K562 (cell line): ENCODE results near the gene SSBP1. TPM values are rescaled to one million over a fixed set of nuclear protein-coding genes. Genes with fewer than 3 reads are reported as not detected.

Experiments used
- ATAC-seq: fragments of 200-7000 bp; cut with Tn5 transposase; 3 replicates; pipeline ENCODE4 v1.9.1; 2020; ENCODE audit warnings: moderate library complexity
- BruUV-seq: library from RNA; stranded (reverse); fragments of 400-500 nt; replicated peaks from 2 replicates; lab custom pipeline; 2021; lab: Mats Ljungman, UMichigan
- CTCF ChIA-PET: fragments of 300-600 bp; formaldehyde crosslinking; extraction: SDS; loops from one replicate; lab custom pipeline; 2021; ENCODE audit warnings: low intra/inter-chr PET ratio; lab: Yijun Ruan, JAX
- POLR2A ChIA-PET: fragments of 300-600, 350-650 bp; sonication (Branson Sonifier 250); formaldehyde crosslinking; extraction: SDS; loops from one replicate; lab custom pipeline; 2021; ENCODE audit warnings: antibody characterized with exemption, inconsistent platforms; lab: Yijun Ruan, JAX
- DNase-seq, 4 experiments: peaks; one replicate each; pipeline versions ENCODE4 v3.0.0 to v3.0.0-alpha.2; 2011 to 2018; ENCODE audit warnings: low spot score in 3 of 4, mixed read lengths in 3 of 4; ENCODE audit errors: extremely low read depth in 1 of 4
- FAIRE-seq: peaks from 2 replicates; lab custom pipeline; 2011; peaks lifted over from hg19 to GRCh38; lab: Jason Lieb, UNC
- H2AFZ ChIP-seq: 2 replicates; pipeline ENCODE4 v1.6.0; 2011; ENCODE audit warnings: low read depth, low read length, control low read depth, inconsistent platforms
- H3K27ac ChIP-seq: fragments of 200-600 bp; 3 replicates; pipeline ENCODE4 v1.8.0; 2011; ENCODE audit warnings: low read depth, mild to moderate bottlenecking, control low read depth, inconsistent platforms, low read length, moderate library complexity, mixed read lengths; ENCODE audit errors: extremely low read depth
- H3K27me3 ChIP-seq, 2 experiments: fragments of 300-600 bp in 1 of 2; 2 replicates in 1 of 2; 3 replicates in 1 of 2; pipeline versions ENCODE4 v1.6.0 to v1.8.0; 2011; ENCODE audit warnings: inconsistent platforms in 2 of 2, low read length in 2 of 2, mild to moderate bottlenecking in 1 of 2, mixed read lengths in 1 of 2, moderate library complexity in 1 of 2; ENCODE audit not compliant: control insufficient read depth in 2 of 2, insufficient read depth in 2 of 2
- H3K36me3 ChIP-seq: fragments of 300-600 bp; 3 replicates; pipeline ENCODE4 v1.8.0; 2011; ENCODE audit warnings: mild to moderate bottlenecking, low read length, inconsistent platforms; ENCODE audit not compliant: control insufficient read depth, insufficient read depth
- H3K4me1 ChIP-seq, 2 experiments: fragments of 200-600 bp in 1 of 2; replicated peaks in 1 of 2; 2 replicates in 1 of 2; 3 replicates in 1 of 2; pipeline versions ENCODE4 v1.5.1 to v1.8.0; 2011; ENCODE audit warnings: inconsistent platforms in 2 of 2, low read length in 2 of 2, mild to moderate bottlenecking in 1 of 2, mixed read lengths in 1 of 2, moderate library complexity in 1 of 2; ENCODE audit not compliant: control insufficient read depth in 2 of 2, insufficient read depth in 2 of 2
- H3K4me2 ChIP-seq: 2 replicates; pipeline ENCODE4 v1.6.1; 2011; ENCODE audit warnings: low read length, control low read depth, inconsistent platforms, mixed read lengths; ENCODE audit not compliant: insufficient read depth
- H3K4me3 ChIP-seq: fragments of 200-600 bp; sonication (generic), shearing (Covaris generic); 2 replicates; pipeline ENCODE4 v1.5.1; 2016; ENCODE audit warnings: control low read depth, inconsistent platforms
- H3K79me2 ChIP-seq: fragments of 200-600 bp; 3 replicates; pipeline ENCODE4 v1.8.0; 2011; ENCODE audit warnings: low read length, inconsistent platforms; ENCODE audit not compliant: control insufficient read depth, insufficient read depth
- H3K9ac ChIP-seq, 2 experiments: 2 replicates each; pipeline versions ENCODE4 v1.6.0 to v1.6.1; 2011; ENCODE audit warnings: low read depth in 2 of 2, low read length in 2 of 2, control low read depth in 1 of 2, inconsistent platforms in 1 of 2, mild to moderate bottlenecking in 1 of 2, mixed read lengths in 1 of 2; ENCODE audit not compliant: insufficient read depth in 1 of 2
- H3K9me1 ChIP-seq: one replicate; pipeline ENCODE4 v1.6.0; 2011; ENCODE audit warnings: inconsistent platforms, mild to moderate bottlenecking, low read length, moderate library complexity; ENCODE audit not compliant: control insufficient read depth, insufficient read depth
- H3K9me3 ChIP-seq: replicated peaks from 2 replicates; pipeline ENCODE4 v1.5.1; 2011; ENCODE audit warnings: low read depth, low read length, inconsistent platforms; ENCODE audit not compliant: control insufficient read depth, insufficient read depth
- H4K20me1 ChIP-seq: replicated peaks from 2 replicates; pipeline ENCODE4 v1.6.1; 2011; ENCODE audit warnings: low read length, inconsistent platforms, mixed read lengths; ENCODE audit not compliant: control insufficient read depth, insufficient read depth
- DEAF1 ChIP-seq: fragments of 450-650 bp; formaldehyde crosslinking; IDR thresholded peaks from 2 replicates; pipeline ENCODE4 v1.4.0; 2020; ENCODE audit warnings: mild to moderate bottlenecking, moderate library complexity
- LEF1 ChIP-seq: fragments of 450-650 bp; IDR thresholded peaks from 2 replicates; pipeline ENCODE4 v1.6.1; 2016; ENCODE audit warnings: mild to moderate bottlenecking
- MTA3 ChIP-seq: fragments of 450-650 bp; formaldehyde crosslinking; IDR thresholded peaks from 2 replicates; pipeline ENCODE4 v1.6.1; 2017; ENCODE audit warnings: mild to moderate bottlenecking, borderline replicate concordance
- NFRKB ChIP-seq: fragments of 450-650 bp; IDR thresholded peaks from 2 replicates; pipeline ENCODE4 v1.6.1; 2016; ENCODE audit warnings: low read depth
- PCBP2 ChIP-seq: fragments of 200-400 bp; formaldehyde crosslinking; IDR thresholded peaks from 2 replicates; pipeline ENCODE4 v1.6.1; 2018; ENCODE audit warnings: low read length, low read depth, mild to moderate bottlenecking, moderate library complexity; ENCODE audit not compliant: poor library complexity, severe bottlenecking
- STAT5A ChIP-seq: IDR thresholded peaks from 2 replicates; pipeline ENCODE4 v1.6.1; 2012; ENCODE audit warnings: low read length, inconsistent platforms, borderline replicate concordance
- ZNF232 ChIP-seq: sonication (generic); formaldehyde crosslinking; IDR thresholded peaks from 2 replicates; pipeline ENCODE4 v1.8.0; 2022; ENCODE audit warnings: mild to moderate bottlenecking, missing genetic modification reagents
- WGBS: fragments of 100-300 bp; shearing (Covaris generic); methylation state at CpG from one replicate; pipeline ENCODE4 v1.1.6; 2016; ENCODE audit warnings: low coverage, mixed read lengths; ENCODE audit not compliant: insufficient coverage; ENCODE audit errors: missing lambda C conversion rate; 5-methylcytosine and 5-hydroxymethylcytosine counted together
- in situ Hi-C: fragments of 300-500 bp; cut with MboI; formaldehyde crosslinking; loops from 4 replicates; pipeline ENCODE4 v1.15.0; 2018; ENCODE audit warnings: inconsistent platforms, mixed read lengths
- intact Hi-C: fragments of 100-400 bp; cut with micrococcal nuclease; formaldehyde crosslinking; loops from 2 replicates; pipeline ENCODE4 v1.14.2; 2022
- polyA plus RNA-seq, 8 experiments: library from polyadenylated mRNA; depleted of rRNA in 4 of 8; stranded (reverse) in 5 of 8; unstranded in 3 of 8; fragments of >200 nt; fragmentation: Nextera tagmentation in 2 of 8; fragmentation: Illumina TruSeq in 1 of 8; extraction: Ambion mirVana in 2 of 8; extraction: Trizol in 1 of 8; gene quantifications; 2 replicates each; pipeline versions ENCODE4 v1.2.1 to v1.2.3, GENCODE V29; 2011 to 2014; ENCODE audit warnings: inconsistent platforms in 1 of 8, missing spikeins in 1 of 8
- total RNA-seq, 7 experiments: library from RNA; depleted of rRNA in 6 of 7; stranded (reverse); fragments of >200 nt in 6 of 7; fragmentation: Illumina TruSeq in 2 of 7; extraction: Trizol in 2 of 7; gene quantifications; 2 replicates each; pipeline versions ENCODE4 v1.2.1 to v1.2.3, GENCODE V29; 2011 to 2021; ENCODE audit warnings: low replicate concordance in 1 of 7
- TF ChIP-seq, protein P1 (sequence below), 2 experiments: fragments of 450-650 bp in 1 of 2; sonication (generic) in 1 of 2; formaldehyde crosslinking; conservative IDR thresholded peaks; 2 replicates each; pipeline versions ENCODE4 v1.4.0 to v1.8.1; 2020 to 2022; ENCODE audit warnings: mild to moderate bottlenecking in 1 of 2, missing genetic modification reagents in 1 of 2
- TF ChIP-seq, protein P2 (sequence below): fragments of 250-450 bp; sonication (Bioruptor Pico); IDR thresholded peaks from 2 replicates; pipeline ENCODE4 v1.4.0; 2020; ENCODE audit warnings: mild to moderate bottlenecking, moderate library complexity

The SSBP1 gene
- total and polyA plus RNA-seq, 9 of the 15 experiments (the other 6 are each of a cell fraction or from before 2014, with no cell fraction given), result 404 to 1,996 (median 835) TPM

DNA sequence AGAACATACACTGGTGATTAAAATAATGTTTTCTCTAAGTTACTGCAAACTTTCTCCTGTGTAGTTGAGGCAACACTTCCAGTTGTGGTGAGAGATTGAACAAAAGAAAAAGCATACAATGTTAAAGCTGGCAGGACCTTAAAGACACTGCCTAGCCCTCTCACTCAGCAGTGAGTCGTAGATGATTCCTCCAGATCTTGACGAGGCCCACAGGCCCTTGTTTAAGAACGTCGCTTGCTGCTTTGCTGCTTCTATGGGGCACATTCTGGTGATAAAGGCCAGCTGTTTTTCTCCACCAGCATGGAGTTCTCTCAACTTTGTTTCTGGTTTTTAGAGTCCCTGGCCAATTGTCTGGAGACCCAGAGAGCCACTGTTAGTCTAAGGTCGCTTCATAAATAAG, 33.4 kb upstream of the SSBP1 start:
- H3K9me1 ChIP-seq, result no peaks in the 10 kb centered on the region
- no peaks in the 10 kb centered on the region for H3K9me3 ChIP-seq
- FAIRE-seq (no peak), DNase-seq (no peak), ATAC-seq (no peak)
- POLR2A ChIA-PET, result no interaction called here
- no peak overlapping the region for H3K9ac ChIP-seq
- no peaks in the 10 kb centered on the region; the same call in 1 of the 2 replicates for H4K20me1 ChIP-seq
- no peaks in the 10 kb centered on the region for H3K36me3 ChIP-seq
- in situ Hi-C loops (no loop called here), intact Hi-C loops (no loop called here)
- peaks cover 42 to 61% of the 10 kb centered on the region in 2 experiments for H3K27me3 ChIP-seq
- no peak overlapping the region for H2AFZ ChIP-seq
- CTCF ChIA-PET, result no interaction called here
- no peak overlapping the region for H3K4me3 ChIP-seq
- no peak overlapping the region for H3K27ac ChIP-seq
- no peaks in the 10 kb centered on the region for H3K79me2 ChIP-seq
- TF ChIP-seq, protein P1, sequence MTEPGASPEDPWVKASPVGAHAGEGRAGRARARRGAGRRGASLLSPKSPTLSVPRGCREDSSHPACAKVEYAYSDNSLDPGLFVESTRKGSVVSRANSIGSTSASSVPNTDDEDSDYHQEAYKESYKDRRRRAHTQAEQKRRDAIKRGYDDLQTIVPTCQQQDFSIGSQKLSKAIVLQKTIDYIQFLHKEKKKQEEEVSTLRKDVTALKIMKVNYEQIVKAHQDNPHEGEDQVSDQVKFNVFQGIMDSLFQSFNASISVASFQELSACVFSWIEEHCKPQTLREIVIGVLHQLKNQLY (CRISPR knock-in tag; conservative IDR thresholded peaks at IDR 0.05), result no peak
- TF ChIP-seq, protein P2, sequence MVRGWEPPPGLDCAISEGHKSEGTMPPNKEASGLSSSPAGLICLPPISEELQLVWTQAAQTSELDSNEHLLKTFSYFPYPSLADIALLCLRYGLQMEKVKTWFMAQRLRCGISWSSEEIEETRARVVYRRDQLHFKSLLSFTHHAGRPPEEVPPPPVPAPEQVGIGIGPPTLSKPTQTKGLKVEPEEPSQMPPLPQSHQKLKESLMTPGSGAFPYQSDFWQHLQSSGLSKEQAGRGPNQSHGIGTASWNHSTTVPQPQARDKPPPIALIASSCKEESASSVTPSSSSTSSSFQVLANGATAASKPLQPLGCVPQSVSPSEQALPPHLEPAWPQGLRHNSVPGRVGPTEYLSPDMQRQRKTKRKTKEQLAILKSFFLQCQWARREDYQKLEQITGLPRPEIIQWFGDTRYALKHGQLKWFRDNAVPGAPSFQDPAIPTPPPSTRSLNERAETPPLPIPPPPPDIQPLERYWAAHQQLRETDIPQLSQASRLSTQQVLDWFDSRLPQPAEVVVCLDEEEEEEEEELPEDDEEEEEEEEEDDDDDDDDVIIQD (CRISPR knock-in tag), result no peak
- TF ChIP-seq LEF1 (no peak), DEAF1 (CRISPR knock-in tag) (no peak), NFRKB (no peak), STAT5A (no peak), MTA3 (no peak), ZNF232 (CRISPR knock-in tag) (no peak), PCBP2 (no peak)
- H3K4me2 ChIP-seq, result no peak overlapping the region
- 1% methylated on average over 5 of the region's 5 CpGs for WGBS
- no TSS peak for BruUV-seq
- peaks cover 0 to 10% of the 10 kb centered on the region in 2 experiments; a peak in 2 of 5 replicates for H3K4me1 ChIP-seq
